NCI-H1436 (cell line): ENCODE data around the gene ATG9B.

ENCODE experiments used
- DNase-seq: peaks from one replicate; lab custom pipeline; 2025; lab: John Stamatoyannopoulos, UW

Gene ATG9B

DNA sequence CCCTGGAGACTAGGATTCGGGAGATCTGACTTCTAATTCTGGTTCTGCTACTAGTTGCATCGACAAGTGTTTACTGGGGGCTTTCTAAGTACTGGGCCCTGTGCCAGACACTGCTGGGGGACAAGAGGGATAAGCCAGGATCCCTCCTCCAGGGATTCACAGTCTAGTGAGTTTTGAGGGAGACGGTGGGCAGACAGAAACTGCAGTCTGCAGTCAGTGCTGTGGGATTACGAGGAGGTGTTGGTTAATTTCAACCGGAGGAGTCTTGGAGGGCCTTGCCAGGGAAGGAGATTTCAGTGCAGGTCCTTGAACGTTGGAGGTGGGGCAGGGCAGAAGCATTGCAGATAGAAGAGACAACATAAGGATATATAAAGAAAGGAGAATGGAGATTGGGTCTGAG, 42.6 kb downstream of the ATG9B start:
- DNase-seq: no peak

DNA sequence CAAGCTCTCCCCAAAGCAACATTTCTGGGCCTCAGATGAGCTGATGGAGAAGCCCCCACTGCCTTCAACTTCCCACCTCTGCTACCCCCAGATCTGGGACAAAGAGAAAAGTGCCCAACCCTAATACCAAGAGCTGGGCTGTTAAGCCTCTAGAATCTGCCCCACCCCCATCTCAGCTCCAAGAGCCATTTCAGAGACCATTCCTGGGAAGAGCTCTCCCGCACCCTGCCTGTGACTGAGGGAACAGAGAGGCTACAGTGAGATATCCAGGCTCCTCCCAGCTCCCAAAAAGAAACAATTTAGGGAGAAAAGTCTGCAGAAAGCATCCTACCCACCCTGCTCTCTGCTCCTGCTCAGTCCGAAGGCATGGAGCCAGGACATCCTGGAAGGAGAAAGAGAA, 43.6 kb downstream of the ATG9B start:
- no peak for DNase-seq

DNA sequence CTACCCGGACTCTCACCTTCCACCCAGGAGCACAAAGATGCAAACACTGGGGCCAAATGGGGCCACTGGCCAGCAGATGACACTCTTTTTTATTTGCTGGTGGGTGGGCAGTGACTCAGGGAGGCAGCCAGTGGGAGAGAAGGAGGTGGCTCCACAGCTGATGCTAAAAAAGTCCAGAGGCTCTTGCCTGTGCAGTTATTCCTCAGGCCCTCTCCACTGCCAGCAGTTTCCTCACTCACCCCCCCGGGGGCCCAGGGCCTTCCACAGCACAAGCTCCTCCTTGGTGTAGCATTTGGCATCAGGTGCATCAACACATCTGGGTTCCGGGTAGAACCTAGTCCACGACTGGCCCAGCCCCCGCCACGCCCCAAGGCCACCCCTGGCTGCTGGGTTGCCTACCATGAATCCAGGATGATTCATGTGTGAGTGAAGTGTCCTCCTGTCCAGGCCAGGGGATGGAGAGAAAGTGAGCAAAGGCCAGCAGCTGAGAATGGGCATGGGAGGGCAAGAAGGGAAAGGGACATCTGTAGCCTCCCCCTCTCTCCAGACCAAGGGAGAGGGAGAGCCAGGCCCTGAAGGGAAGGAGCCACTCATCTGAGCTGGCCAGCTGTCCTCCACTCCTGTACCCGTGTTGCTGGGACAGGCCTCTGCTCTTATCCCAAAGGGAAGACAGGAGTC, 44.4 kb downstream of the ATG9B start:
- no peak for DNase-seq

DNA sequence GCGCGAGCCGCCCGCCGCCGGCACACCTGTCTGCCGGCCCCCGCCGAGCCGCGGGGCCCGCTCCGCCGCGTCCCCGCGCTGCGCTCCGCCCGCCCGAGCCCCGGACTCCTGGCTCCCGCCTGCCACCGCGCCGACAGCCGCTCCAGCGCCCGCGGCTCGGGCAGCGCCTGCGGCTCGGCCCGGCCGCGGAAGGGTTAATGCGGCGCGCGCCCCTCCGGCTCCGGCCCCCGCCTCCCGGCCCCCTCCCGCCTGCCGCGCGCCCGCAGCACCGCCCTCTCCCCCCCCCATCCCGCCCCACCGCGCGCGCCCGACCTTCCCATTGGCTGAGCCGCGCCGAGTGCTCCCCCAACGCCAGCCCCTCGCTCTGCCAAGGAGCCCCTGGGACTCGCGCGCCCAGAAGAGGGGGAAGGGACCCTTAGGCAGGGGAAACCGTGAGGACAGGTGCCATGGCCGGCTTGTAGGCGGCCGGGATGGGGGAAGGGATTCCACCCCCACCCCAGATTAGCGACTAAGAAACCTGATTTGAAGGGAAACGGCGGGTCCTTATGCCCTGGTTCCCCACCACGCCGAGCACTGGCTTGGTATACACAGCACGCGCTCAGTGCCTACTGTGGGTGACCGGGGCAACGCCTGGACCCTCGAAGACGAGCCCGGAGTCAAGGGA, 46.0 kb downstream of the ATG9B start, which contains the start of gene KCNH2:
KCNH2 (minus strand) TSS at position 196 of the 664 bp plus-strand sequence. CDS start 408 bp downstream, outside the sequence.
- peak; percentile 91 for DNase-seq

DNA sequence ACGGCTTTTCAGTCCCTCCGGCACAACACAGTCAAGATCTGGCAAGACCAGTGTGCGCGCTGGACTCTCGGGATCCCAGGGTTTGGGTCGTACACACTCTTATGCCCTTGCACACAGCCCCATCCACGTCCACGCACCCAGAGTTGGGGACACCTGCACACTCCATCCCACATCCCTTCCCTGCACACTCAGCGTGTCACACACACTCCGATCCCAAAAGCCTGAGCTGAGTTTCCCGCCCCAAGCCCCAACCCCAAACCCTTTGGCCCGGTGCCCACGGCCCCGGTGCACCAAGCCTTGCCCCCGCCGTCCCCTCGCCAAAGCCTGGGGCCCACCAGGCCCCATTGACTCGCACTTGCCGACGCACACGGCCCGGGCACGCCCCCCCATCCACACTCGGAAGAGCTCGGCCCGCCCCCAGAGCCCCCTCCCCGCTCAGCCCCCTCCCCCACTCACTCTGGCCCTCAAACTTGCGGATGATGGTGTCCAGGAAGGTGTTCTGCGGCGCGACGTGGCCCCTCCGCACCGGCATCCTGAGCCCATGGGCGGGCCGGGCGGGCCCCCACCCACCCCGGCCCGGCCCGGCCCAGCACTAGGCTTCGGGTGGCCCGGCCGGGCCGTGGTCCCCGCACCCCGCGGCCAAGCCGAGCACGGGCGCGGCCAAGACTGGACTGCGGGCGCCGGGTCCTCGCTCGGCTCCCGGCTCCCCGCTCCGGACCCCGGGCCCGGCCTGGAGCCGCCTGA, 46.7 kb downstream of the ATG9B start:
- no peak for DNase-seq

DNA sequence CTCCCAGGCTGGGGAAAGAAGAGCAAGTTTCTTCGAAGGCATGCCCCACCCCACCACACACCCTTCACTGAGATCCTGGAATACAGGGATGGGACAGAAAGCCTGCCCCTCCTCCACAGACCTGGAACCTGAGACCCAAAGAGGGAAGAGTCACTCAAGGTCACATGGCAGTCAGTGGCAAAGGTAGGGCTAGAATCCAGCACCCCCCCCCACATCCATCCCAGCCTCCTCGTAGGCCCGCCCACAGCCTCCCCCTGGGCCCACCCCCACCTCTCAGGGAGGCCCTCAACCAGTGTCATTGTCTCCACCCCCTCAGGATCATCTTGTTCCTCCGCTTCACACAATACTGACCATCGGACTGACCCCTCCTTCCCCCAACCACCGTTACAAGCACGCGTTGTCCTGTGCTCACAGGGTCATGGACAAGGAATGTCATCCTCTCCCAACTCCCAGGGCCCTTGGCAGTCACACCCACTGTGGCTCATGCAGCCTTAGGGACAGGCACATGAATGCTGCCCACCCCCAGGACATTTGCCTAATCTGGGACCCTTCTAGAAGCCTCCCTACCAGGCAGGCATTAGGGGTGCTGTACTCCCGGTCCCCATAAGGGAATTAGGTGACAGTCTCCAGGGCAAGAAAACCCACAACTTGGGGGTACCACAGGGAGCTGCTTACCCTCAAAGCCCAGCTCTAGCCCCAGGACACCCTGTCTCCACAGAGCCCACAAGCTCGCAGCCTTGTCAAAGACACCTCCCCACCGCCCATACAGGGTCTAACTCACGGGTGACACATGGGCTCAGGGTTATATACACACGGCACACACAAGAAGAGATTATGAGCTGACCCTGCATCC, 47.5 kb downstream of the ATG9B start:
- DNase-seq: peak; percentile 24

DNA sequence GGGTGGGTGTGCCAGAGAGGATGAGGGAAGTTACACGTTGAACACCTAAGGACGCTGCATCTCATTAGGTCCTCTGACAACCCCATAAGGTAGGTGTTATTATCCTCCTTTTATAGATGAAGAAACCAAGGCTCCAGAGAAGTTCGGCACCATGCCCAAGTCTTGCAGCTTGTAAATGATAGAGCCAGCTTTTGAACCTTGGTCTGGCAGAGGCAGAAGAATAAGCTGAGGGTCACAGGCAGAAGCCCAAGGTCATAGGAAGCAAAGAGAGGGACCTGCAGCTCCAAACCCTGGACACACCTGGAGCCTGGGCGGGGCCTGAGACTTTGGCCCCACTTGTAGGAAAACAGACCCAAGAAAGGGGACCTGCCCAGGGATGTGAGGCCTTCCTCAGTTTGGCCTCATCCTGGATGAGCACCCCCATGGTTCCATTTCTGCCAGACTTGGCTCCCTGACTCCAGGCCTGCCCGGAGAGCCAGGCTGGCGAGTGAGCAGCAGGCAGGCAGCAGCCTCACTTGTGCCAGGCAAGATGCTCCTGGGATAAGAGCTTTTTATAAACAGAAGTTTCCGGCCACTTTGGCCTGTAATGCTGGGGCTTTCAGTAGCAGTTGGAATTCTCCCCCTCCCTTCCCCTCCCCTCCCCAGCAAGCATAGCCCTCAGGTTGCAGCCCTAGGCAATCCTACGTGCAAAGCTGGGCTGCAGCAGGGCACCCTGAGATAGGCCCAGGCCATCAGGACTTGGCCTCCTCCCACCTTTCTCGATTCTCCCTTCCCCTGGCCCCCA, 48.6 kb downstream of the ATG9B start:
- DNase-seq: no peak

DNA sequence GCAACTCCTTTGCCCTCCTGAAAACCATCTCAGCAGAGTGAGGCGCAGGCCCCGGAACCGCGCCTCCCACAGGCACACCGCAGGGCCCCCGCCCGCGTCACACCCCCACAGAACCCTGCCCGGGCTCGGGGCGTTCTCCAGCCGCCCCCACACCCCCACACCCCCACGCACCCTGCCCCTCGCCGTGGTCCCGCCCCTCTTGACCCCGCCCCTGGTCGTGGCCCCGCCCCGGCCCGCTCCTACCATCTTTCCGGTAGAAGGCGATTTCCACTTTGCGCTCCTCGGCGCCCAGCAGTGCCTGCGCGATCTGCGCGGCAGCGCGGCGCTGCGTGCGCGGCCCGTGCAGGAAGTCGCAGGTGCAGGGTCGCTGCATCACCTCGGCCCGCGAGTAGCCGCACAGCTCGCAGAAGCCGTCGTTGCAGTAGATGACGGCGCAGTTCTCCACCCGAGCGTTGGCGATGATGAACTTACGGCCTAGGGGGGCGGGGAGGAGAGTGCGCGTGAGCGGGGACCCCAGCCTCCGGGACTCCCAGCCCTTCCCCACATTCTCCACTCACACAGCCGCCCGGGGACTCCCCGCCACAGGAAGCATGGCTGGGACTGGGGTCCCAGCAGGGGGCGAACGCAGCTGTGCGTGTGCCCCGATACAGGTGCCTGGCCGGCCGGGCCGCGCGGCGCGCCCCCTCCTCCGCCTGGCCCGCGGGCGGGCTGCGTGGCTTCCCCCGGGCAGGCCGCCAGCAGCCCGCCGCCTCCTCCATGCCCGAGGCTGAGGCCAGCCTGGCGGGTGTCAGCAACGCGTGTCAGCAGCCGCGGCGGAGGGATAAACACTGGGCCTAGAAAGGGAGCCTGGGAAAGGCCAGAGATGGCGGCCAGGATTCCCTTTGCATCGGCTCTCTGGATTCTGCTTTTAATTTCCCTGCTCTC, 49.6 kb downstream of the ATG9B start:
- peak; percentile 54 for DNase-seq

DNA sequence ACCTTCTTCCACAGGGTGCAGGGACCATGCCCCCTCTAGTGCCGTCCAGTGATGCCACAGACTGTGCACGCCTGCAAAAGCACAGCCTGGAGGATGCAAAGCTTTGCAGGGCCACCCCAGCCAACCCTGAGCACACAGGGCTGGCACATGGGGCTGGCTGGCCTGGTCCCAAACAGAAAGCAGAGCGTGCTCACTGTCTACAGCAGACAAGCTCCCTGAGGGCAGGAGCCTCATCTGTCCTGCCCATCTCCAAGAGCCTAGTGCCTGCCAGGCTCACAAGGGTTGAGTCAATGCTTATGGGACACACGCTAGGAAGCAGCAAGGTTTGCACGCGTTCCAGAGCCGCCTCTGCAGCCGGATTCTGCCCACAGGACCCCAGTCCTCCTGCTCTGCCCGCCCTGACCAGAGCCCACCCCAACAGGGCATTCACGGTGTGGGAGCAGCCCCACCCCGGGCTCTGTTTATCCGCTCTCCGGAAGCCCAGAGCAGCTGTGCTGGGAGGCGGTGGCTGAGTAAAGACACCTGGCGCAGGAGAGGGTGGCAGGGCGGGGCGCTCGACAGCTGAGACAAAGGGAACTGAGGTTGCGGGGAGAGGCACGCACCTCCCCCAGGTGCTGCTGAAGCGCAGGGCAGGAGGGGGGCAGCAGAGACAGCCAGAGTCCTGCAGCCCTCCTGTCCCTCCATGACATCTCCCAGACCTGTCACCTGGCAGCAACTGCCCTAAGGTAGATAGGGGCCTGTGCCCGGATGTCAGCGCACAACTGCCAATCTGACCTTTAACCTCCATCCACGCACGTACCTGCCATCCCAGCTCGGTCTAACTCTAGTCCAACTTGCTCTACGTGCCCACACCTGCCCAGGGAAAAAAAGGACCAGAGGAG, 50.5 kb downstream of the ATG9B start:
- peak; percentile 79 for DNase-seq

DNA sequence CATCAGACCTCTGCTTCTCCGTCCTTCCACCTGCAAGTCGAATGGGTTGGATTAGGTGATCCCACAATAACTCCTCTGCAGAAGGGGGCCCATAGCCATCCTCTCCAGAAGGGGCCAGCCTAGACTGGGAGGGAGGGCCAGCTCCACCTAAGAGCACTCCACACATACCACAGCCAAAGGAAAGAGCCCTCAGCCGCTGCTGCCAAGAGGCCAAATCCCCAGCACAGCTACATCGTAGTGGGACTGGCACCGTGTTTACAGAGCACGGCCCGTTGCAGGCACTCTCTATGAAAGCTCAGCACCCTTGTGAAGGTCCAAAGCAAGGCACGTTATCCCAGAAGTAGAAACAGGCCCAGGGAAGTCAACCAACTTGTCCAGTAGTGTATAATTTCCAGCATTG, 51.6 kb downstream of the ATG9B start:
- DNase-seq: no peak

DNA sequence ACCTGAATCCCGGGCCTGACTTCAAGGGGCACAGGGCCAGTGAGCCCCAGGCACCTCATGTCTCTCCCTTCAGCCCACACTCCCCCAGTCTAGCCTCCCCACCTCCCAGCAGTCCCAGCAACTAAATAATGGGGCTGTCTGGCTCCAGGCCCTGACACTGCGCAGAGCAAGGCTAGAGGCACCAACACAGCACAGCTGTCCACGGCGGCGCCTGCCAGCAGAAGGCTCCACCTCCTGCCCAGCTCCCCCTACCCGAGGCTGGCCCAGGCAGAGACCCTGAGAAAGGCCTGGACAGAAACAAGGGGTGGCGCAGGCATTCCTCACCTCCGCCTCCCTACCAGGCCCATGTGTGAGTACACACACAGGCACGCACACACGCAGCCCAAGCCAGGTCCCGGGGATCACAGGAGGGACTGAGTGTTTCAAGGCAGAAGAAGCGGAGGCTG, 52.2 kb downstream of the ATG9B start:
- no peak for DNase-seq

DNA sequence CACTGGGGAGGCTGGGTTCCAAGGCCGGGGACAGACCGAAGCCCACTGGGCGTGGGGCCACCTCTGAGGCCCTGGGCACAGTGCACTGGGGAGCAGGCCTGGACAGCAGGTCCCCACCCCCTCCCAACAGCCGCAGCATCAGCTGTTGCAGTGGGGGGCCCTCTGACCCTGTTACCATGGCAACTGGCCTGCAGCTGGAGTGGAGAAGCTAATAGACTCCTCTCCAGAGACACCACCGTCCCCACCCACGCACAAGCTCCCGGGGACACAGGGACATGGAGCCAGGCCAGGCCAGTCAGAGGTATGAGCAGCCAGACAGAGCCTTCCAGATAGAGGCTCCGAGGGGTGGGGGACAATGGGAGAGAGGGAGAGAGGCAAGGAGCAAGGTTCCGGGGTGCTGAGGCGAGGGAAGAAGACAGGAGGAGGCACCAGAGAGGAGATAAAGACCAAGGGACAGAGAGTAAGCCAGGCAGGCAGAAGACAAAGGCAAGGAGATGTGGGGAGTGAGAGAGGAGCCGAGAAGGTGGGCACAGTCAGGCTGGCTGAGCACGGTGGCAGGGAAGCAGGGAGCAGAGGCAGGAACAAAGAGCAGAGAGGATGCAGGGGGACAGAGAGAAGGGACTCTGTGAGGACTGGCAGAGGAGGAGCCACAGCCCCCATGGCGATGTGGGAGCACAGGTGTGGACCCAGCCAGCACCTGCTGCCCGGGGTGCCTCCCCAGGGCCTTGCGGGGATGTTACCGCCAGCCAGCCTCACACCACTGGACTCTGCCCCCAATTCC, 52.9 kb downstream of the ATG9B start:
- DNase-seq: no peak

DNA sequence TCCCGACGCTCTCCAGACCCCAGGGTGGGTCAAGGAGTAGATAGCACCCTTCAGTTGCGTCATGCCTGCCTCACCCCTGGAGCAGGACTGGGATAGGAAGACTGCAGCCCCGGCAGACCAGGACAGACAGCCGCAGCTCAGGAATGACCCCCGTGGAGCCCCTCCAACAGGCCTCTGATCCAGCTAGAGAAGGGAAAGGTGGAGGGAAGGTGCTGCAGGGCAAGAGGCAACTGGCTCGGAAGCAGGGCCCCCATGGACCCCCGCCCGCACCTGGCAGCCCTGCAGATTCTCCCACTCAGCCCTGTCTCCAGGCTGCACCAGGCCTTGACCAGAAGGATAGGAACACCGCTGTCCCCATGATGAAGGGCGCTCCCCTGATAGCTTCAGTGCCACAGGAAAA, 53.9 kb downstream of the ATG9B start:
- no peak for DNase-seq

DNA sequence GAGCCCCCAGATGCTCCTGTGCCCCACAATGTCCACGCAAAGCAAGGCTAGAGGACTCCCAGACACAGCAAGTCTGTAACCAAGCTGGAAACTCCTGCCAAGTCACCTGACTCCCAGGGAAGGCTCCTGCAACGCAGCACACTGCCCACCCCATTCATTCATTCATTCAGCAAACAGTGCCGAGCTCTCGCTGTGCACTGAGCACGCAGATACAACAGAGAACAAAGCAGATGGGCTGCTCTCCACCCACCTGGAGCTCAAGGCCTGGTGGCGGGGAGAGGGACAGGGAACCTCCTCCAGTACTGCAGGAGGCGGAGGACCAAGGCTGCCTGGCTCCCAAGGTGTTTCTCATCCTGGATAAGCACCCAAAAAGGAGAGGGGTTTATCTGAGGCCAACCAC, 54.8 kb downstream of the ATG9B start:
- no peak for DNase-seq

DNA sequence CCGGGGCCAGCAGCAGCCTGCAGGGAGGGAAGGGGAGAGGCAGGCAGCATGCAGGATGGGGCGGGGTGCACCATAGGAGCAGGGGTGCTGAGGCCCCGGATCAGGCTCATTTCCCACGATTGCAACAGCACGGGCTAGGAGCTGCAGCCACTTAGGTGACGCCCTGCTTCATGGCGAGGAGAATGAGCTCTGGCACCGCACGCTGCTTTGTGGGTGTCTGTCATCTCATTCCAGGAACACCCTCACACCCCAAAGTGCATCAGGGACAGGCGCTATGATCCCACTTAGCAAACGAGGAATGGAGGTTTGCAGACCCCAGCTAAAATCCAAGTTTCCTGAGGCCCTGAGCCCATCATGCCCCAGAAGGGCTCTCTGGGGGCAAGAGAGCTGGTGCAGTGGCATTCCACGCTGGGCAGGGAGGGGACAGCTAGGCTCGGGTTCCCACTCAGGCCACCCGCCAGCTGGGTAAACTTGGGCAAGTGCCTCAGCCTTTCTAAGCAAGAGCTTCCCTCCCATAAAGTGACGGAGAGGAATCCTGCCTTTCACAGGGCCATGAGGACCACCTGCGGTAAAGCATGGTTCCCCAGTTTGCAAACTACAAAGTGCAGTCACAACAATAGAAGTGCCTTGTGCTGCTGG, 55.4 kb downstream of the ATG9B start:
- no peak for DNase-seq

DNA sequence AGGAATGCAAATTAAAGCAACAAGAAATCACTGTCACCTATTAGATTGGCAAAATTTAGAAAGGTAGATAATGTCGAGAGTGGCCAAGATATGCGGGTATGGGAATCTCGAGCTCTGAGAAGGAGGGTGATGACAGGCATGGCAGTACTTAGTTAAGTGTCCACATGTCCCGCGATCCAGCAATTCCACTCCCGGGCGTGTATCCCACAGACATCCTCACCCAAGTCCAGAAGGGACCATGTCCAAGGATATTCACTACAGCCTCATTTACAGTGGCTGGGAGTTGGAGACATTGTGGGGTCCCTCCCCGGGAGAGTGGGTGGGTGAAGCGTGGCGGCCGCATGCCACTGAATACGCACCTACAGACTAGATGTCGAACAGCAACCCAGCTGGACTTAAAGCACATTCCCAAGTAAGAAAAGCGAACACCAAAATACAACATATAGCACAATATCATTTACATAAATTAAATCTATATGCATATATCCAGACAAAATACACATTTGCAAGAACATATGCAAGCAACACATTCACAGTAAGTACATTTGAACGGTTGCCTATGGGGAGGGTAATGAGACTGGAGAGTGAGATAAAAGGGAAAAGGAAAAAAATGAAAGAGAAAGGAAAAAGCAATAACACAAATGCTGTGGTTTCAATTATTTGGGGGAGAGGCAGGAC, 56.1 kb downstream of the ATG9B start:
- DNase-seq: no peak

DNA sequence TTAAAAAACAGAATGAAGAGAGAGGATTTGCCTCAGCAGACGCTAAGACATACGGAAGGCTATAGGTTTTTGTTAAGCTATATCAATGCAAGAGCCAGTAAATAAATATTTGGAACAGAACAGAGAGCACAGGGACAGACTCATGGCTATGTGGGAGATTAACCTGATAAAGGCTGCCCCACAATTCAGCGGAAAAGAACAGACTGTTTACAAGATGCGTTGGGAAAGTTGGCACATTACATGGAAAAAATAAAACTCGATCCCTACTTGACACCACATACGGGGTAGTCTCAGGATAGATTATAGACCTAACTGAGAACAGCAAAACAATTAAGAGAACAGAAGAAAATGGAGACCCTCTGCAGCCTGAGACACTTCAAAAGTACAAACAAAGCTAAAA, 56.9 kb downstream of the ATG9B start:
- DNase-seq: no peak
